ENCODE data around the gene GAGE1.
"Not testable (repeated sequence)": the region's sequence is repeated elsewhere in the genome, so short reads cannot be mapped to it uniquely, and the experiment has no call there.

DNA sequence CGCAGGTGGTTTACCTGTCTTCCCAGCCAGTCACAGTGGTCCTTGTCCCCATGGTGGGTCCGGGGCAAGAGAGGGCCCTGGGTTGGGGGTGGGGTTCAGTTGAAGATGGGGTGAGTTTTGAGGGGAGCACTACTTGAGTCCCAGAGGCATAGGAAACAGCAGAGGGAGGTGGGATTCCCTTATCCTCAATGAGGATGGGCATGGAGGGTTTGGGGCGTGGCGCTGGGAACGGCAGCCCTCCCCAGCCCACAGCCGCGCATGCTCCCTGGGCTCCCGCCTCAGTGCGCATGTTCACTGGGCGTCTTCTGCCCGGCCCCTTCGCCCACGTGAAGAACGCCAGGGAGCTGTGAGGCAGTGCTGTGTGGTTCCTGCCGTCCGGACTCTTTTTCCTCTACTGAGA is 38.3 kb upstream of the GAGE1 start, which contains the start of gene GAGE12F:
- not testable (repeated sequence) for TF ChIP-seq CTCF (IDR thresholded peaks at IDR 0.05); EZH2 (IDR thresholded peaks at IDR 0.05; ENCODE audit: borderline replicate concordance, insufficient read depth, low read depth, low read length, poor library complexity, severe bottlenecking)
